ENCODE data around the gene SLC7A6OS.

The SLC7A6OS gene

DNA sequence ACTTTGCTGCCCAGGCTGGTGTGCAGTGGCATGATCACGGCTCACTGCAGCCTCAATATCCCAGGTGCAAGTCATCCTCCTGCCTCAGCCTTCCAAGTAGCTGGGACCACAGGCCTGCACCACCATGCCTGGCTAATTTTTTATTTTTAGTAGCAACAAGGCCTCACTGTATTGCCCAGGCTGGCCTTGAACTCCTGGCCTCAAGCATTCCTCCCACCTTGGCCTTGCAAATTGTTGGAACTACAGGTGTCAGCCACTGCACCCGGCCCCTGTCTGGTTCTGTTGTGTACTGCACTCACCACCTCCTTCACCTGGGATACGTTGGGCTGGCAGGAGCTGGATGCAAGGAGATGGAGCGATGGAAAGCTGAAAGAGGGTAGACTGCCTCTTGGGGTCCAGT, 57.0 kb downstream of the SLC7A6OS start:
- DNase-seq (ENCODE audit: low read depth): no peak

GRCh38 chr16:68252383-68252782, 58.4 kb downstream of the SLC7A6OS start:
- DNase-seq (ENCODE audit: low read depth): no peak

DNA sequence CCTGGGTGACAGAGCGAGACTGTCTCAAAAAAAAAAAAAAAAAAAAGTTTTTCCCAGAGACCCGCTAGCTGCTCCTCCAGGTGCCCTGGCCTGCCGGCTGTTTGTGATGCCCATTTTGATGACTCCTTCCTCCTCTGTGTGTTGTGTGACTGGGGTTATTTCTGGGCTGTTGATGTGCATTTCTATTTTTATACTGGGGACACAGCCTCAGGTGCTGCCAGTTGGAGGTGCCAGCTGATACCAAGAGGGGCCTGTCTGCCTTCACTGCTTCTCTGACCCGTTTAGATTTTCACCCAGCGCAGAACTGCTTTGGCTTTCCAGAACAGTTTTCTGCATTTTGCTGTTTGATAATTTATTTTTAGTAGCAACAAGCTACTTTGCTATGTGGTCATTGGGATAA, 58.9 kb downstream of the SLC7A6OS start:
- DNase-seq (ENCODE audit: low read depth): no peak

DNA sequence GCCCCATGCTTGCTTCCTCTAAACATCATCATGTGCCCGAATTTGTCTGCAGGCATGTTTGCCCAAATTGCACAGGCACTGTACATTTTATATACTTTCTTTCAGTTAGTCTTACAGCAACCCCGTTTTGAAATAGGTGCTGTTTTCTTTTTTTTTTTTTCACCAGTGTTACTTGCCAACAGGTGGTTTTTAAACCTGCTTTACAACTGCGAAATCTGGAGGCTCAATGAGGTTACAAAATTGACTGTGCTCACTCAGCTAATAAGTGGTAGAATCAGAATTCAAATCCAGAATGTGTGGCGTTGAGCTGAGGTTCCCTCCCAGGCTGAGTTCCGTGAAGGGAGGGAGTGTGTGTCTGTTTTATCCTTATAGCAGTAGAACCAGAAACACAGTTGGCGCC, 59.8 kb downstream of the SLC7A6OS start:
- DNase-seq (ENCODE audit: low read depth): no peak

DNA sequence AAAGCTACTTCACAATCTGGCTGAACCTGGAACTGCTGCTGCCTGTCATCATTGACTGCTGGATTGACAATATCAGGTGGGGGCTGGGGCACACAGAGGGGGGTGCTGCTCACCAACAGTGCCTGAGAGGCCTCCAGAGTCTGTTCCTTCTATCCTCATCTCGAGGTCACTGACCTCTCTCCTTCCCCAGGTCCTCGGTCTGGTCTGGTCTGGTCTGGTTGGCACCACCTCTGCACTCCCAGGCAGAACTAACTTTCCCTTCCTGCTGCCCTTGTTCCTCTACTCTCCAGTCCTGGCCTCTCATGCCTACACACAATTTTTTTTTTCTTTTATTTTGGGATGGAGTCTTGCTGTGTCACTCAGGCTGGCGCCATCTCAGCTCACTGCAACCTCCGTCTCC, 61.4 kb downstream of the SLC7A6OS start:
- DNase-seq (ENCODE audit: low read depth): no peak
